SU-DHL-6 (cell line): ENCODE data around the gene FERD3L.
"Not testable (repeated sequence)": the region's sequence is repeated elsewhere in the genome, so short reads cannot be mapped to it uniquely, and the experiment has no call there.

ENCODE experiments used
- H2AFZ ChIP-seq: fragments of 200-600 bp; sonication (generic); 2 replicates; pipeline ENCODE4 v1.6.1; 2014; ENCODE audit warnings: low read depth, mild to moderate bottlenecking, moderate library complexity, mixed read lengths, antibody characterized with exemption, low read length; ENCODE audit not compliant: severe bottlenecking
- H3F3A ChIP-seq: fragments of 200-600 bp; shearing (Covaris generic); 2 replicates; pipeline ENCODE4 v1.6.0; 2016; ENCODE audit warnings: antibody characterized with exemption, mild to moderate bottlenecking; ENCODE audit not compliant: insufficient read depth
- H3K27ac ChIP-seq: fragments of 200-600 bp; sonication (generic); 2 replicates; pipeline ENCODE4 v1.5.1; 2016; ENCODE audit warnings: low read depth, mild to moderate bottlenecking, low read length, moderate library complexity, mixed read lengths
- H3K27me3 ChIP-seq: fragments of 200-600 bp; sonication (generic), shearing (Covaris generic); 2 replicates; pipeline ENCODE4 v1.6.0; 2014; ENCODE audit warnings: mild to moderate bottlenecking, low read length
- H3K36me3 ChIP-seq: fragments of 200-600 bp; sonication (generic); 2 replicates; pipeline ENCODE4 v1.6.1; 2014; ENCODE audit warnings: mild to moderate bottlenecking, low read length, mixed read lengths
- H3K4me2 ChIP-seq: fragments of 300-600, 200-600 bp; shearing (Covaris generic), sonication (generic); 2 replicates; pipeline ENCODE4 v1.6.0; 2014; ENCODE audit warnings: low read length, low read depth, mild to moderate bottlenecking; ENCODE audit not compliant: poor library complexity, severe bottlenecking
- H3K4me3 ChIP-seq: fragments of 200-600 bp; sonication (generic); 2 replicates; pipeline ENCODE4 v1.5.1; 2014; ENCODE audit warnings: antibody characterized with exemption, low read length, mild to moderate bottlenecking, mixed read lengths; ENCODE audit not compliant: insufficient read depth, poor library complexity, severe bottlenecking
- H3K79me2 ChIP-seq: fragments of 200-600 bp; sonication (generic); 2 replicates; pipeline ENCODE4 v1.6.1; 2014; ENCODE audit warnings: mild to moderate bottlenecking, low read length, moderate library complexity; ENCODE audit not compliant: insufficient read depth
- H3K9ac ChIP-seq: fragments of 200-600 bp; sonication (generic); 2 replicates; pipeline ENCODE4 v1.7.0; 2014; ENCODE audit warnings: mild to moderate bottlenecking, low read length
- H3K9me2 ChIP-seq: fragments of 200-600 bp; sonication (generic); replicated peaks from 2 replicates; pipeline ENCODE4 v1.6.1; 2014; ENCODE audit warnings: low read length; ENCODE audit not compliant: insufficient read depth
- H3K9me3 ChIP-seq: fragments of 200-600 bp; sonication (generic); 2 replicates; pipeline ENCODE4 v1.6.1; 2014; ENCODE audit warnings: low read length, mixed read lengths; ENCODE audit not compliant: insufficient read depth
- H4K20me1 ChIP-seq: fragments of 200-600 bp; sonication (generic); 2 replicates; pipeline ENCODE4 v1.6.1; 2014; ENCODE audit warnings: low read depth, mild to moderate bottlenecking, antibody characterized with exemption, low read length, moderate library complexity, mixed read lengths
- CTCF ChIP-seq: fragments of 200-600 bp; sonication (generic); IDR thresholded peaks from one replicate; pipeline ENCODE4 v1.5.1; 2017; ENCODE audit warnings: antibody characterized with exemption, mild to moderate bottlenecking, low read length, moderate library complexity; ENCODE audit not compliant: insufficient read depth, poor library complexity, severe bottlenecking
- EZH2phosphoT487 ChIP-seq: fragments of 200-600 bp; sonication (generic), shearing (Covaris generic); conservative IDR thresholded peaks from 2 replicates; pipeline ENCODE4 v1.6.1; 2018; ENCODE audit warnings: mild to moderate bottlenecking, antibody characterized with exemption, low read length, moderate library complexity, mixed read lengths

The FERD3L gene

GRCh38 chr7:19144661-19145433, at the start of gene FERD3L:
Gene FERD3L (minus strand): TSS chr7:19145421. CDS start chr7:19145362, 59 bp downstream.
- H3K27ac ChIP-seq, result no peak within 1 kb of the TSS
- H3K36me3 ChIP-seq, result no peaks in the 10 kb centered on the region
- no peaks in the 10 kb centered on the region for H4K20me1 ChIP-seq
- no peak within 1 kb of the TSS for H3K9ac ChIP-seq
- no peak within 1 kb of the TSS for H3K4me3 ChIP-seq
- no peaks in the 10 kb centered on the region for H3K9me3 ChIP-seq
- H3K79me2 ChIP-seq, result no peaks in the 10 kb centered on the region
- TF ChIP-seq CTCF, result no peak
- no peak for TF ChIP-seq EZH2phosphoT487
- H3F3A ChIP-seq, result no peaks in the 10 kb centered on the region
- H3K4me2 ChIP-seq, result no peak within 1 kb of the TSS
- H2AFZ ChIP-seq, result no peak within 1 kb of the TSS
- no peaks in the 10 kb centered on the region for H3K9me2 ChIP-seq
- no peaks in the 10 kb centered on the region for H3K27me3 ChIP-seq

- H3K4me3 ChIP-seq, H3K79me2 ChIP-seq, H3K27ac ChIP-seq, H3K9ac ChIP-seq, H3K9me3 ChIP-seq, H3K9me2 ChIP-seq, H3K4me2 ChIP-seq, H3K36me3 ChIP-seq, H4K20me1 ChIP-seq, H3F3A ChIP-seq, H3K27me3 ChIP-seq, H2AFZ ChIP-seq: not testable (repeated sequence)
These were observed 49.2 kb upstream of the FERD3L start for GRCh38 chr7:19194417-19194816.

- no peak for TF ChIP-seq CTCF
- TF ChIP-seq EZH2phosphoT487, result no peak
- H3K27ac ChIP-seq, result no peak overlapping the region
- no peaks in the 10 kb centered on the region for H3F3A ChIP-seq
These were observed 36.4 kb upstream of the FERD3L start for GRCh38 chr7:19181634-19182033.

GRCh38 chr7:19178595-19178994, 33.4 kb upstream of the FERD3L start:
- H3K27me3 ChIP-seq, result no peaks in the 10 kb centered on the region
- no peak overlapping the region for H3K4me3 ChIP-seq
- H3K79me2 ChIP-seq, result no peaks in the 10 kb centered on the region
- no peak overlapping the region for H2AFZ ChIP-seq
- no peak overlapping the region for H3K9ac ChIP-seq
- H3F3A ChIP-seq, result no peaks in the 10 kb centered on the region
- H3K27ac ChIP-seq, result no peak overlapping the region
- no peaks in the 10 kb centered on the region for H3K9me2 ChIP-seq
- H3K36me3 ChIP-seq, result no peaks in the 10 kb centered on the region
- no peaks in the 10 kb centered on the region for H3K9me3 ChIP-seq
- no peaks in the 10 kb centered on the region for H4K20me1 ChIP-seq
- no peak overlapping the region for H3K4me2 ChIP-seq
- no peak for TF ChIP-seq CTCF
- TF ChIP-seq EZH2phosphoT487, result no peak

More at GRCh38 chr7:19181634-19182033, 36.4 kb upstream of the FERD3L start:
- H3K9me2 ChIP-seq, result no peaks in the 10 kb centered on the region
- no peaks in the 10 kb centered on the region for H4K20me1 ChIP-seq
- no peak overlapping the region for H3K4me3 ChIP-seq
- no peak overlapping the region for H3K4me2 ChIP-seq
- H2AFZ ChIP-seq, result no peak overlapping the region
- no peaks in the 10 kb centered on the region for H3K9me3 ChIP-seq
- no peak overlapping the region for H3K9ac ChIP-seq
- H3K27me3 ChIP-seq, result no peaks in the 10 kb centered on the region
- no peaks in the 10 kb centered on the region for H3K36me3 ChIP-seq
- H3K79me2 ChIP-seq, result no peaks in the 10 kb centered on the region
